ENCODE results near the gene LMX1A. TPM values are rescaled to one million over a fixed set of nuclear protein-coding genes. Genes with fewer than 3 reads are reported as not detected.

Gene LMX1A
- total RNA-seq, 2 experiments from 2014 or later, result not detected

DNA sequence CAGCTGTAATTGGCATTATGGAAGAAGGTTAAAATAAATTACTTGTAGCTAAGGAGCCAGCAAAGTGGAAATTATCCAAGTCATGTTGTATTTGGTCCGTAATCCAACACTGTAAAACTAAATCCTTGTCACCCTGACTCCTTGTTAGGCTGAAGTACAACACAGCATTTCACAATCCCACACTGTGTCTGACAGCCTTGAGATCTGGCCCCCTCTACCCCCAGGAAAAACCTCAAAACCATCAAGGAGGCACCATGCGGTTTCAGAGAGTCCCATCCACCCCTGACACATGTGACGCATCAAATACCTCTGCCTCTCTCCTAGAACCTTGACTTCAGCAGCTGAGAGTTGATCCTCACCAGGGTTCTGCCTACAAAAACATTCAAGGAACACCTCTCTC lies 41.0 kb downstream of the LMX1A start:
- Mint-ChIP-seq H3K27ac (no peak overlapping the region), H3K36me3 (ENCODE audit: low read depth) (no peaks in the 10 kb centered on the region), H3K4me1 (ENCODE audit: low read depth) (no peaks in the 10 kb centered on the region), H3K4me3 (no peak overlapping the region), H3K9me3 (ENCODE audit: insufficient read depth) (no peaks in the 10 kb centered on the region), H3K27me3 (ENCODE audit: low read depth) (peaks cover 2% of the 10 kb centered on the region)
- ChIA-PET POLR2A (no interaction called here), CTCF (no interaction called here)
- ATAC-seq (no peak), DNase-seq (no peak)

DNA sequence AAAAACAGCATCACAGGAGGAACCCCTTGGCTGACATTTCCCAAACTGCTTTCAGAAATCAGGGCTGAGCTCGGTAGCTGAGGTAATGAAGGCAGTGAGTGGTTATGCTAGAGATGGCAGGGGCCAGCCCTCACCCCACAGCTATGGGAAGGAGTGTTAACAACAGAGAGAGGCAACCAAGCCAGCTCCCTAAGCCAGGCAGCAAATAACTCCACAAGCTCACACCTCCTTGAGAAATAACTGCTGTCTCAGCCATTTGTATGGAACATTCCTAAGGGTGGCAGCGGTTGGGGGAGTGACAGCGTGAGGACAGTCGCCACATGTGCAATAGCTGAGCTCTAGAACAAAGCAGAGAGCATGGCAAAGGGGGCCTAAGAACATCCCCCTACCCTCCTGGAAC lies 42.6 kb downstream of the LMX1A start:
- CTCF ChIA-PET, result no interaction called here
- H3K4me3 Mint-ChIP-seq, result no peak overlapping the region

DNA sequence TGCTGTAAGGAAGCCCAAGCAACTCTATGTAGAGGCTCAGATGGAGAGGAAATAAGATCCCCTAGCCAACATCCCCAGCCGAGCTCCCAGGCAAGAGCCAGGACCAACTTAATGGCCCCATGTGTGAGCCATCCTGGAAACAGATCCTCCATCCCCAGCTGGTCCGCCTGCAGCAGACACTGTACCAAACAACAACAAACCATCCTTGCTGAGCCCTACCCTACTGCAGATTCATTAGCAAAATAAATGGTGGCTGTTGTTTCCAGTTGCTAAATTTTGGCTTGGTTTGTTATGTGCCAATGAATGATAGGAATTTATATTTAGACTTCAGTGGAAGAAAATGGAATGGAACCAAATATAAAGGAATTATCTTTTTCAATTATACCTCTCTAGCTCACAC lies 43.9 kb downstream of the LMX1A start:
- no peak overlapping the region for H3K27ac Mint-ChIP-seq
- no peaks in the 10 kb centered on the region for H3K9me3 Mint-ChIP-seq (ENCODE audit: insufficient read depth)
- no peak for ATAC-seq
- H3K4me1 Mint-ChIP-seq (ENCODE audit: low read depth), result no peaks in the 10 kb centered on the region
- no peaks in the 10 kb centered on the region for H3K36me3 Mint-ChIP-seq (ENCODE audit: low read depth)
- POLR2A ChIA-PET, result no interaction called here
- no peak for DNase-seq
- H3K4me3 Mint-ChIP-seq, result no peak overlapping the region
- no peaks in the 10 kb centered on the region for H3K27me3 Mint-ChIP-seq (ENCODE audit: low read depth)
- CTCF ChIA-PET, result interaction anchor here (1.6 kb wide), 1 partner anchor 55 kb away, joined by 4 read pairs; no protein-coding TSS in a partner anchor

More for the DNA sequence above, 42.6 kb downstream of the LMX1A start:
- no peak overlapping the region for H3K27ac Mint-ChIP-seq
- no peaks in the 10 kb centered on the region for H3K9me3 Mint-ChIP-seq (ENCODE audit: insufficient read depth)
- DNase-seq, result no peak
- POLR2A ChIA-PET, result no interaction called here
- no peaks in the 10 kb centered on the region for H3K4me1 Mint-ChIP-seq (ENCODE audit: low read depth)
- H3K36me3 Mint-ChIP-seq (ENCODE audit: low read depth), result no peaks in the 10 kb centered on the region
- peaks cover 2% of the 10 kb centered on the region for H3K27me3 Mint-ChIP-seq (ENCODE audit: low read depth)
- no peak for ATAC-seq

DNA sequence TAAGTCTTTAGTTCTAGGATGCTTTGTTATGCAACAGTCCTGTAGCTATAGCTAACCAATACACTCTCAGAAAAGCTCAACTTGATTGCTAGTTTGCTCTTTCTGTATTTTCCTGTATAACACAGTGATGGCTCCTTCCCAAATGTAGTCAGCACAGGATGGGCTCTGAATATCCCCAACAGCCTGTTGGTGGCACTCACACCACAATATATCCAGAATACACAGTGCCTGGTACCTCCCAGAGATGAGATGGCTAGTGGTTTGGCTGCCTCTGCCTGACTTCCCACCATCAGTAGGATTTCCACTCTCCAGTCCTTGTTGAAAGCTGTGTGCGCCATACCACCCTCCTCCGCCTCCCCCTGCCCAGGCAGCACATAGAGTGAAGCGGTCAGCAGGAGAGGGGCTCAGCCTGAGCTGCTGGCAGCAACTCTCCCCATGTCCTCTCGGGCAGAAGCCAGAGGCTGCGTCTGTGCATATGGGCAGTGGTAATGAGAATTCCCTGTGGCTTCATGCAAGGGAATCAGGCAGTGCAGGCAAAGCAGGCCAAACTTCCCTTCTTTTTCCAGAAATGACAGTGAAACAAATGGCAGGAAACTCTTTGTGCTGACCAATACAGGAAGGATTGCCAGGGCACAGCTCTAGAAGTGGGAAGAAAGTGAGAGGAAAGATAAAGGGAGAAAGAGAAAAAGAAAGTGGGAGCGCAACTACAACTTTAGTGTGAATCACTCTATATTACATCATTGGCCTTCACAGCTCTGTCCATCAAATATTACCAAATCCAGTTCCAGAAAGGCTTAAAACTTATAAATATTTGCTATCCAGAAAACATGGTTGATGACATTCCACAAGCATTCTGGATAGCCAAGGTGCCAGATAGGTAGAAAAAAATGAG lies 49.7 kb downstream of the LMX1A start:
- ChIA-PET CTCF (no interaction called here), POLR2A (no interaction called here)
- Mint-ChIP-seq H3K27me3 (ENCODE audit: low read depth) (no peaks in the 10 kb centered on the region), H3K9me3 (ENCODE audit: insufficient read depth) (no peaks in the 10 kb centered on the region), H3K36me3 (ENCODE audit: low read depth) (no peaks in the 10 kb centered on the region), H3K4me1 (ENCODE audit: low read depth) (no peaks in the 10 kb centered on the region), H3K27ac (no peak overlapping the region), H3K4me3 (no peak overlapping the region)
- ATAC-seq (no peak), DNase-seq (no peak)

DNA sequence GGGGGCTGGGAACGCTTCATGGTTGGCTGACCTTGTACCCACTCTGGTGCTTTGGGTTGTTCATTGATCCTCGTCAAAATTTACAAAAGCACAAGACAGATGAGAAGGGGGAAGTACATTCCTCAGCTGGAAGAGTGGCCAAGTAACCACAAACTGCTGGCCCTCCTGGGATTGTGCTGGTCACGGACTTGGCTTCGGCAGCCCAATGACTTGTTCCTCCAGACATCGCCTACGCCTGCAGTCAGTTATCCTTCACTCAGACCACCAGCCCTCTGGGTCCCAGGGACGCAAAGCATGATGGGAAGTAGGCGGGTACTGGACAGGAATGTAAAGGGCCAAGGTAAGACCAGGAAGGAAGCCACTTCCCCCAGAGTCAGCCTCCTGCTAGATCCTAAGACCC lies 53.1 kb downstream of the LMX1A start:
- Mint-ChIP-seq H3K4me3 (no peak overlapping the region), H3K36me3 (ENCODE audit: low read depth) (no peaks in the 10 kb centered on the region), H3K27ac (no peak overlapping the region), H3K27me3 (ENCODE audit: low read depth) (no peaks in the 10 kb centered on the region), H3K9me3 (ENCODE audit: insufficient read depth) (no peaks in the 10 kb centered on the region), H3K4me1 (ENCODE audit: low read depth) (no peaks in the 10 kb centered on the region)
- ChIA-PET POLR2A (no interaction called here), CTCF (no interaction called here)
- no peak for DNase-seq
- ATAC-seq, result no peak

DNA sequence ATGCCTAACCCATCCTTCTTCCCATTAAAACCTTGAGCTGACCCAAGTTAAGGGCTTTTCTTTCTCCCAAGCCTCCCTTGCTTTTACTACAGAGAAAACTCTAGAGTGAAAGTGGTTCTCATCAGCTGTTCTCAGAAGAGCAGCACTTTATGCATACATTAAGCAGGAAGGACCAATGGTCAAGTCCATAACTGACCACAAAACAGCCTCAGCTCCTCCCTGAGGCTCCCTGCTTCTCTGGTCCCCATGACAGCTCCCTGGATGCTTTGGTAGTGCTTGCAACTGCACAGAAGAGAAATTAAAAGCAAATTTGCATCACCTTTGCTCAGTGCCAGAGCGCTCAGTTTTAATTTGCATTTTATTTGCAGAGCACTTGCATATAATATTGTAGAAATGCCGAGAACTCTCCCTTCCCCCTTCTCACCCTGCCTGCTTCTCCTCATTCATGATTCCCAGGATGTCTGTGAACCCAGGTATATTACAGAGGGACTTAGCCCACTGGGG lies 56.1 kb downstream of the LMX1A start:
- Mint-ChIP-seq H3K9me3 (ENCODE audit: insufficient read depth) (no peaks in the 10 kb centered on the region), H3K27me3 (ENCODE audit: low read depth) (no peaks in the 10 kb centered on the region), H3K36me3 (ENCODE audit: low read depth) (no peaks in the 10 kb centered on the region), H3K27ac (no peak overlapping the region), H3K4me1 (ENCODE audit: low read depth) (no peaks in the 10 kb centered on the region), H3K4me3 (no peak overlapping the region)
- DNase-seq (no peak), ATAC-seq (no peak)
- ChIA-PET POLR2A (no interaction called here), CTCF (no interaction called here)

DNA sequence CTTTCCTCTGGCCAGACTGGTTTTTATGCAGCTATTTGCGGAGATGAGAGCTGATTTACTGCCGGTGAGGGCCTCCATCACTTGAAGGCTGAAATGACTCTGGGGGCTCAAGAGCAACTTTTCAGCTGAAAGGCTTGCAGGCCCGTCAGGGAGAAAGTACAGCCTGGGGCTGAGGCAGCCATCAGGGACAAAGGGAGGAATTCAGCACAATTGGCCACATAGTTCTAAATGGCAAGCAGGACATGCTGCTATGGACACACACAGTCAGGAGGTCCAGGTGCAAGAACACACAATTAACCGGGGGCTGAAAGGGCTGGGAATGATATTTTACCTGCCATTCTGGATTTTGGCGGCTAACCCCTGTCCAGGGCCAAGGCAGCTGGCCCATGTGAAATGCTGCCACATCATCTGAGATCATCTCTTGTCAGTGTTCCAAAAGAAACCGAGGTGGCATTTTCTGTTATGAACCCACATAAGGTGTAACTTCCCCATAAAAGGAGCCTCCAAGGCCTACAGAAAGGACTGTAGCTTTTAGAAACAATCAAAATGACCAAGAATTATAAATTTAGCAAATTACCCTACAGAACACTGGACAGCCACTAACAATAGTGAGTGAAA lies 58.2 kb downstream of the LMX1A start:
- ChIA-PET POLR2A (no interaction called here), CTCF (no interaction called here)
- H3K9me3 Mint-ChIP-seq (ENCODE audit: insufficient read depth), result no peaks in the 10 kb centered on the region
- H3K36me3 Mint-ChIP-seq (ENCODE audit: low read depth), result no peaks in the 10 kb centered on the region
- ATAC-seq (no peak), DNase-seq (no peak)
- H3K27ac Mint-ChIP-seq, result no peak overlapping the region
- H3K27me3 Mint-ChIP-seq (ENCODE audit: low read depth), result no peaks in the 10 kb centered on the region
- no peak overlapping the region for H3K4me3 Mint-ChIP-seq
- no peaks in the 10 kb centered on the region for H3K4me1 Mint-ChIP-seq (ENCODE audit: low read depth)

DNA sequence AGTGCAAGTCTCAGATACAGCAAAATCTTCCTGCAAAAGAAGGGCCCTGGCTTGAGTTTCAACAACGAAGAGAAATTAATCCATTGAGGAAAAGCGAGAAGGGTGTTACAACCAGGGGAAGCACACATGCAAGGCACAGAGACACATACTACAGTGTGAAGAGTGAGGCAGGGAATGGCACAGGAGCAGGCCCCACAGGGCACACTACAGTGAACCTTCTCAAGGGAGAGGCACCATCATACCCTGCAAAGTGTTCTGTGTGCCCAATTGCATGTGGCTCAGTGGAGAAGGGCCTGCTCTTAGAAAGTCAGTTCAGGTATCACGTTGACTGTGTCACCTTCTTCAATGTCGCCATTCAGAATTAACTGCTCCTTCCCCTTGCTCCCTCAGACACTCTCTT lies 60.3 kb downstream of the LMX1A start:
- no peaks in the 10 kb centered on the region for H3K36me3 Mint-ChIP-seq (ENCODE audit: low read depth)
- ATAC-seq (no peak), DNase-seq (no peak)
- CTCF ChIA-PET, result no interaction called here
- no peaks in the 10 kb centered on the region for H3K4me1 Mint-ChIP-seq (ENCODE audit: low read depth)
- POLR2A ChIA-PET, result no interaction called here
- H3K4me3 Mint-ChIP-seq, result no peak overlapping the region
- no peak overlapping the region for H3K27ac Mint-ChIP-seq
- H3K27me3 Mint-ChIP-seq (ENCODE audit: low read depth), result no peaks in the 10 kb centered on the region
- no peaks in the 10 kb centered on the region for H3K9me3 Mint-ChIP-seq (ENCODE audit: insufficient read depth)

GRCh38 chr1:165290148-165290547 lies 66.4 kb downstream of the LMX1A start:
- CTCF ChIA-PET, result no interaction called here
- no peaks in the 10 kb centered on the region for H3K36me3 Mint-ChIP-seq (ENCODE audit: low read depth)
- no peak overlapping the region for H3K27ac Mint-ChIP-seq
- POLR2A ChIA-PET, result no interaction called here
- no peak for DNase-seq
- no peak overlapping the region for H3K4me3 Mint-ChIP-seq
- no peaks in the 10 kb centered on the region for H3K4me1 Mint-ChIP-seq (ENCODE audit: low read depth)
- H3K27me3 Mint-ChIP-seq (ENCODE audit: low read depth), result peaks cover 7% of the 10 kb centered on the region
- no peak for ATAC-seq
- H3K9me3 Mint-ChIP-seq (ENCODE audit: insufficient read depth), result no peaks in the 10 kb centered on the region

DNA sequence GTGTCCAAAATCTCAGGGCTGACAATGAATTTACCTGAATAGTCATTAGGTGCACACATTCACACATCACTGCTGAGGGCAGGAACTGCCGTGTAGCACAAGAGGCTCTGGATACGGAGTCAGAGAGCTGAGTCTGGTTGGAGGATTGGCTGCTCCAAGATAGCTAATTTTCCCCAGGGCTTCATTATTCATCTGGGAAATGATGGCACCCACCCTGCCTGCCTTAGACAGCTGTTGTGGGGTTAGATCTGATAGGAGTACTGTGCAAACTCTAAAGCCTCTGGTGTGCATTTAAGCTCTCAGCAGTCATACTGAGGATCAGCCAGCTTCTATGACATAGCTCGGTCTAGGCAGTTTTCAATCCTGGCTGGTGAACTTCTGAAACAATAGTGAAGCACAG lies 67.0 kb downstream of the LMX1A start:
- CTCF ChIA-PET, result no interaction called here
- Mint-ChIP-seq H3K36me3 (ENCODE audit: low read depth) (no peaks in the 10 kb centered on the region), H3K9me3 (ENCODE audit: insufficient read depth) (no peaks in the 10 kb centered on the region), H3K4me1 (ENCODE audit: low read depth) (no peaks in the 10 kb centered on the region), H3K27ac (no peak overlapping the region), H3K4me3 (no peak overlapping the region), H3K27me3 (ENCODE audit: low read depth) (peaks cover 7% of the 10 kb centered on the region)
- POLR2A ChIA-PET, result no interaction called here
- ATAC-seq (no peak), DNase-seq (no peak)

DNA sequence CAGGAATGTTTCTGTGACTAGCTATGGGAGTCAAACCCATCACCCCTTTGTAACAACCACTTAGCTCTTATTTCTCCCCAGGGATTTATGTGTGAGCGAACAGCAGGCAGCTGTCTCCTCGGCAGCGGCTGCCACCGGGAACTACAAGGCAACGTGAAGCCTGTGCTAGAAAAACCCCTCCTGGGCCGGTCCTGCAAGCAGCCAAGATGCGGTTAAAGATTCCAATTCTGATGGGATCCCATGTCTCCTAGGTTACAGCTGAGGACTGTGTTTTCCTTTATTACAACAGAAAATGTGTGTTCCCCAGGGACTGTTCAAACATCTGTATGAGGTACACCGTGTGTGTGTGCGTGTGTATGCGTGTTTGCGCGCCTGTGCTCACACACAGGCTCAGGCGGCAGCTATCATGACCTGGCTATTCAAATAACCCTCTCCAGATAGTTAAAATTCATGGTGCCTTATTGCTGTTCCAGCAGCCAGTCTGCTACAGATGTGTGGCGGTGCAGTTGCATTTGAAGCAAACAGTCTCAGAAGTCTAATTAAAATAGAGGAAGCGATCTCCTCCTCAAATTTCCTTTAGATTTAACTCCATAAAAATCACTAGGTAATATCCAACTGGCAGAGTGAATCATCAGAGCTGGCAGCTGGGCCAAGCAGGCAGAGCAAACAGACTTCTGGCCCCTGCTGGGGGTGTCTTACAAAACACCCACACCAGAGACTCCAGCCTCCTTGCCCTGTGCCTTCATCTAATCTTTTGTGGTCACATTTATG lies 68.0 kb downstream of the LMX1A start:
- ChIA-PET POLR2A (no interaction called here), CTCF (no interaction called here)
- H3K4me1 Mint-ChIP-seq (ENCODE audit: low read depth), result no peaks in the 10 kb centered on the region
- DNase-seq (no peak), ATAC-seq (no peak)
- no peaks in the 10 kb centered on the region for H3K9me3 Mint-ChIP-seq (ENCODE audit: insufficient read depth)
- no peak overlapping the region for H3K27ac Mint-ChIP-seq
- H3K4me3 Mint-ChIP-seq, result no peak overlapping the region
- H3K36me3 Mint-ChIP-seq (ENCODE audit: low read depth), result no peaks in the 10 kb centered on the region
- H3K27me3 Mint-ChIP-seq (ENCODE audit: low read depth), result peaks cover 10% of the 10 kb centered on the region

GRCh38 chr1:165287781-165288180 lies 68.7 kb downstream of the LMX1A start:
- H3K9me3 Mint-ChIP-seq (ENCODE audit: insufficient read depth), result no peaks in the 10 kb centered on the region
- ATAC-seq, result no peak
- CTCF ChIA-PET, result no interaction called here

More at GRCh38 chr1:165287781-165288180, 68.7 kb downstream of the LMX1A start:
- no peaks in the 10 kb centered on the region for H3K4me1 Mint-ChIP-seq (ENCODE audit: low read depth)
- POLR2A ChIA-PET, result no interaction called here
- no peaks in the 10 kb centered on the region for H3K36me3 Mint-ChIP-seq (ENCODE audit: low read depth)
- peaks cover 13% of the 10 kb centered on the region for H3K27me3 Mint-ChIP-seq (ENCODE audit: low read depth)
- no peak overlapping the region for H3K4me3 Mint-ChIP-seq
- DNase-seq, result no peak
- no peak overlapping the region for H3K27ac Mint-ChIP-seq

Measured in activated CD8-positive, alpha-beta T cell treated with anti-CD3 and anti-CD28 coated beads, Interleukin-2, amount 10 ng/mL, durations not matched to agents 7 days and 5 days (primary cell).